ENCODE data around the gene GBGT1. TPM values are rescaled to one million over a fixed set of nuclear protein-coding genes. Genes with fewer than 3 reads are reported as not detected.
A peak's percentile ranks its signal among the peaks of the same experiment; 100 is the strongest.

Gene GBGT1
- total and polyA plus RNA-seq, 9 of the 15 experiments (the other 6 are each of a cell fraction or from before 2014, with no cell fraction given): 0.55 to 25.8 (median 13.7) TPM

GRCh38 chr9:133118568-133118967 lies 45.1 kb downstream of the GBGT1 start:
- ATAC-seq: no peak
- Histone ChIP-seq H3K4me2 (ENCODE audit: insufficient read depth, low read length) (no peak overlapping the region), H3K79me2 (ENCODE audit: control insufficient read depth, insufficient read depth, low read length) (peaks cover 86% of the 10 kb centered on the region), H3K27ac (ENCODE audit: extremely low read depth, low read depth, low read length) (peak overlapping the region; percentile 18; the same call in 1 of the 3 replicates), H3K36me3 (ENCODE audit: control insufficient read depth, insufficient read depth, low read length) (peaks cover 17% of the 10 kb centered on the region; the same call in 2 of the 3 replicates), H2AFZ (ENCODE audit: low read depth, low read length) (no peak overlapping the region), H3K9me1 (ENCODE audit: control insufficient read depth, insufficient read depth, low read length) (no peaks in the 10 kb centered on the region), H3K4me1 (replicated peaks in 1 of 2; ENCODE audit: control insufficient read depth in 2 of 2, insufficient read depth in 2 of 2, low read length in 2 of 2) (peaks cover 54 to 95% of the 10 kb centered on the region in 2 experiments), H3K9ac (ENCODE audit: insufficient read depth in 1 of 2, low read depth in 2 of 2, low read length in 2 of 2) (peak overlapping the region in 1 of 2 experiments; percentile 94; a peak in 2 of 4 replicates), H3K9me3 (replicated peaks; ENCODE audit: control insufficient read depth, insufficient read depth, low read depth, low read length) (no peaks in the 10 kb centered on the region), H3K27me3 (ENCODE audit: control insufficient read depth in 2 of 2, insufficient read depth in 2 of 2, low read length in 2 of 2) (no peaks in the 10 kb centered on the region), H4K20me1 (replicated peaks; ENCODE audit: control insufficient read depth, insufficient read depth, low read length) (peaks cover 20% of the 10 kb centered on the region), H3K4me3 (no peak overlapping the region)
- ChIA-PET POLR2A (interaction anchor here (0.7 to 2.8 kb wide), 4 partner anchors 10 to 244 kb away, joined by 3 to 12 read pairs (median 3); no protein-coding TSS in a partner anchor), CTCF (ENCODE audit: low intra/inter-chr PET ratio) (no interaction called here)
- intact Hi-C loops (cut with micrococcal nuclease): no loop called here
- TF ChIP-seq ZNF263 (CRISPR knock-in tag; IDR thresholded peaks at IDR 0.05; ENCODE audit: borderline replicate concordance) (0 out of 2 replicates have a peak, but pooled peaks have one; percentile 14), ZKSCAN1 (IDR thresholded peaks at IDR 0.05; ENCODE audit: low read depth, low read length) (peak; percentile 85), POLR2G (IDR thresholded peaks at IDR 0.05; ENCODE audit: low read depth, low read length) (no peak), LARP7 (IDR thresholded peaks at IDR 0.05) (no peak)
- in situ Hi-C loops (cut with MboI): no loop called here
- DNase-seq (ENCODE audit: extremely low read depth in 1 of 4, low spot score in 3 of 4): no peak
- no peak for FAIRE-seq
- WGBS (ENCODE audit: insufficient coverage, low coverage, missing lambda C conversion rate): 87% methylated on average over 3 of the region's 3 CpGs
- BruUV-seq (replicated peaks): no TSS peak

- FAIRE-seq (peak; percentile 26), DNase-seq (ENCODE audit: extremely low read depth in 1 of 4, low spot score in 3 of 4) (no peak), ATAC-seq (no peak)
- H2AFZ ChIP-seq (ENCODE audit: low read depth, low read length): no peak overlapping the region
- intact Hi-C loops (cut with micrococcal nuclease) (no loop called here), in situ Hi-C loops (cut with MboI) (no loop called here)
- H3K27ac ChIP-seq (ENCODE audit: extremely low read depth, low read depth, low read length): no peak overlapping the region
- TF ChIP-seq ZBTB7A (IDR thresholded peaks at IDR 0.05; ENCODE audit: borderline replicate concordance, control insufficient read depth, low read depth, low read length): 0 out of 2 replicates have a peak, but pooled peaks have one; percentile 17
- TF ChIP-seq MTA3 (IDR thresholded peaks at IDR 0.05; ENCODE audit: borderline replicate concordance): no peak
- peaks cover 90% of the 10 kb centered on the region for H3K79me2 ChIP-seq (ENCODE audit: control insufficient read depth, insufficient read depth, low read length)
- CTCF ChIA-PET (ENCODE audit: low intra/inter-chr PET ratio): no interaction called here
- no peak overlapping the region for H3K4me2 ChIP-seq (ENCODE audit: insufficient read depth, low read length)
- no peaks in the 10 kb centered on the region for H3K9me3 ChIP-seq (replicated peaks; ENCODE audit: control insufficient read depth, insufficient read depth, low read depth, low read length)
- no TSS peak for BruUV-seq (replicated peaks)
- H3K27me3 ChIP-seq (ENCODE audit: control insufficient read depth in 2 of 2, insufficient read depth in 2 of 2, low read length in 2 of 2): no peaks in the 10 kb centered on the region
- H4K20me1 ChIP-seq (replicated peaks; ENCODE audit: control insufficient read depth, insufficient read depth, low read length): peaks cover 20% of the 10 kb centered on the region
- H3K4me3 ChIP-seq: no peak overlapping the region
- peaks cover 52 to 97% of the 10 kb centered on the region in 2 experiments for H3K4me1 ChIP-seq (replicated peaks in 1 of 2; ENCODE audit: control insufficient read depth in 2 of 2, insufficient read depth in 2 of 2, low read length in 2 of 2)
- POLR2A ChIA-PET: interaction anchor here (1.0 to 2.8 kb wide), 3 partner anchors 9 to 14 kb away, joined by 3 to 12 read pairs (median 4); no protein-coding TSS in a partner anchor
- H3K9ac ChIP-seq (ENCODE audit: insufficient read depth in 1 of 2, low read depth in 2 of 2, low read length in 2 of 2): peak overlapping the region in 1 of 2 experiments; percentile 65; a peak in 2 of 4 replicates
- 58% methylated on average over 3 of the region's 3 CpGs for WGBS (ENCODE audit: insufficient coverage, low coverage, missing lambda C conversion rate)
- no peaks in the 10 kb centered on the region for H3K9me1 ChIP-seq (ENCODE audit: control insufficient read depth, insufficient read depth, low read length)
- H3K36me3 ChIP-seq (ENCODE audit: control insufficient read depth, insufficient read depth, low read length): peaks cover 17% of the 10 kb centered on the region; the same call in 2 of the 3 replicates
Observed at GRCh38 chr9:133118179-133118520, 45.6 kb downstream of the GBGT1 start.

All from K562 (cell line).